MG63 (cell line): ENCODE data around the gene HDHD5. TPM values are rescaled to one million over a fixed set of nuclear protein-coding genes. Genes with fewer than 3 reads are reported as not detected.

Experiments
- DNase-seq: peaks from one replicate; pipeline ENCODE4 v3.0.0-alpha.2; 2020
- H3K27me3 ChIP-seq: fragments of 250-450 bp; sonication (Bioruptor Pico); 2 replicates; pipeline ENCODE4 v1.5.1; 2020; ENCODE audit warnings: mild to moderate bottlenecking, moderate library complexity
- H3K36me3 ChIP-seq: fragments of 250-450 bp; sonication (Bioruptor Pico); 2 replicates; pipeline ENCODE4 v1.5.1; 2020; ENCODE audit warnings: mild to moderate bottlenecking, moderate library complexity
- H3K4me3 ChIP-seq: fragments of 250-450 bp; sonication (Bioruptor Pico); 2 replicates; pipeline ENCODE4 v1.5.1; 2020; ENCODE audit warnings: mild to moderate bottlenecking, moderate library complexity
- H3K9me3 ChIP-seq: fragments of 250-450 bp; sonication (Bioruptor Pico); 2 replicates; pipeline ENCODE4 v1.5.1; 2020; ENCODE audit warnings: mild to moderate bottlenecking, moderate library complexity
- total RNA-seq: library from RNA; depleted of rRNA; stranded (reverse); fragments of >200 nt; shearing (Covaris generic); gene quantifications from 2 replicates; pipeline ENCODE4 v1.2.3, GENCODE V29; 2014; ENCODE audit warnings: low replicate concordance

Gene HDHD5
- total RNA-seq, 1 experiment from 2014 or later = 148 TPM

DNA sequence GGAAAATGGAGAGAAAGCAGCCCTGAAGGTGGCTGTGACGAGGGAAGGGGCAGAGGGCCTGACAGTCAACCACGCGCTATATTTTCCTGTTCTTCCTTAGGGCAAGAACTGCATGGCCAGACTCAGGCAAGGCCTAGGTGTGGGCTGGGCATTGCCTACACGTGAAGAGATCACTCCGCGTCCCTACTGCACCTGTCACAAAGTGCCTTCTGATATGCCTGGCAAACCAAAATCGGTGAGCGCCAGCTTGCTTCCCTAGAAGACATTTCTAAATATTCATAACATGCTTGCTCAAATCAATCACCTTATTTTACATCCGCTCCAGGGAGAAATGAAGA is 44.2 kb downstream of the HDHD5 start:
- Histone ChIP-seq H3K27me3 (no peaks in the 10 kb centered on the region), H3K4me3 (no peak overlapping the region)

DNA sequence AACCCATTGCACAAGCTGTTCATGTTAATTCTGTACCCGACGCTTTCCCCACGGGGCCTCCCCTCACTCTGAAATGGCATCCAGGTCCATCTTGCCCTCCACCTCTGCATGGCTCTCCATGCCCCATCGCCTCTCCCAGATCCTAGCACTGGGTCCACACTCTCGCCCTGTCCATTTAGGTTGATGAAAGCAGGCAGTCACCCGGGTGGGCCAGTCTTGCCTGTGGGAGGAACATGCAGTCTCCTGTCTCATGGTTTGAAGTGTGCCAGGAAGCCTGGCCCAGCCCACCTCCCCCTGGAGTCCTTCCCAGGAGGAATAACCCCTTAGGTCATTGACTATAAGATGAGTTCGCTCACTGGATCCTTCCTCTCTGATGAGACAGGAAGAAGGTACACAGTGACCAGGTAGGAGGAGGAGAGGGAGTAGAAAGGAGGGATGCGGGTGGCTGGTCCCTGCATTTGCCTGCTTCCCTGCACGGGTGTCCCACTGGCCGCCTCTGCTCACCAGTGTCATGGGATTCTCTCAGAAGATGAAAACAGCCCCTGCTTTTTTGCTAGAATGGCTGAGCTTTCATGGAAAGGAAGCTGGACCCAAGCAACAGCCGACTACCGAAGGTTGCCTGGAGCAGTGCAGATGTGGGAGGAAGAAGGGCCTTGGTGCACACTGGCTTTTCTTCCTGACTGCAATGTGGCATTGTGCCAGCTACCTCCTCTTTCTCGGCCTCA is 44.7 kb downstream of the HDHD5 start:
- DNase-seq = no peak
- H3K4me3 ChIP-seq = no peak overlapping the region
- H3K27me3 ChIP-seq = no peaks in the 10 kb centered on the region
- H3K36me3 ChIP-seq = no peaks in the 10 kb centered on the region; the same call in 1 of the 2 replicates
- H3K9me3 ChIP-seq = no peaks in the 10 kb centered on the region

More for the DNA sequence above, 44.2 kb downstream of the HDHD5 start:
- no peaks in the 10 kb centered on the region for H3K9me3 ChIP-seq
- no peaks in the 10 kb centered on the region for H3K36me3 ChIP-seq
- DNase-seq = no peak

DNA sequence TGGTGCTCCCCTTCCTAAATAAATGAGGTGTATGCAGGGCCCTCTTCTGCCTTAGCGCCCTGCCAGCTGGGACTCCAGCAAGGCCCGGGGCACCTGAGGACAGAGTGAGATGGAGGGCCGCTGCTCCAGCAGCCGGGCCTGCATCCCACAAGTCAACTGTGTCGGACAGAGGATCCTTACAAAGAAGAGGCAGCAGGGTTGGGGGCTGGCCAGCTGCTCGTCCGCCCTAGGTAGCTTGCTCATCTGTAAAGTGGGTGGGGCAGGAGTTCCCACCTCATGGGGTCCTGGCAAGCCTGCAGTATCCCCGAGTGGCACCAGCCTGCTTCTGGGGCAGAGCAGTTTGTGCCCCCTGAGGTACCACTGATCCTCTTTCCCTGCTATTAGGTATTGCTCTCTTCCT is 45.5 kb downstream of the HDHD5 start:
- Histone ChIP-seq H3K9me3 (no peaks in the 10 kb centered on the region), H3K4me3 (no peak overlapping the region), H3K36me3 (peaks cover 1% of the 10 kb centered on the region; the same call in 1 of the 2 replicates), H3K27me3 (no peaks in the 10 kb centered on the region)
- no peak for DNase-seq

DNA sequence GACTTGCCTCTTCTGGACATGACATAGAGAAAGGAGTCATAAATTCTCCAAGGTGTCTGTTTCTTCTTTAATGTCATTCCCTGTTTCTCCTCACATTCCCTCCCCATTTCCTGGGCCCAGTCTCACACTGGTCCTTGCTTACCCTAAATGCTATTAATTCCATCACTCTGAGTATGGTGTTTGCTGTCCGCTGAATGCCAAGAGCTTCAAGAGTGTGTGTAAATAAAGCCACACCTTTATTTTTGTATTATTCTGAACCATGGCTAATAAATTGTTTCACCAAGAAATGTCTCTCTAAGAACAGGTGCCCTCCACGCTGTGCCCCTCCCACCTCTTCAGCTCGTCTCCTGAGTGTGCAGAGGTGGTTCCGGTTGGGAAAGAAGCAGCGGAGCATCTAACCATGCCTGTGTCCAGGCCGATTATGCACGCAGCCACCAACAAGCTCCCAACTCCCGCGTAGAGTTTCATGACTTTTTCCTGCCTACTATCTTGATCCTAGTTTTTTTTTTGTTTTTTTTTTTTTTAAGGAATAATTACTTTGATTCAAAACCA is 46.5 kb downstream of the HDHD5 start:
- Histone ChIP-seq H3K9me3 (no peaks in the 10 kb centered on the region), H3K4me3 (no peak overlapping the region), H3K27me3 (no peaks in the 10 kb centered on the region), H3K36me3 (peaks cover 2% of the 10 kb centered on the region; the same call in 1 of the 2 replicates)
- no peak for DNase-seq

DNA sequence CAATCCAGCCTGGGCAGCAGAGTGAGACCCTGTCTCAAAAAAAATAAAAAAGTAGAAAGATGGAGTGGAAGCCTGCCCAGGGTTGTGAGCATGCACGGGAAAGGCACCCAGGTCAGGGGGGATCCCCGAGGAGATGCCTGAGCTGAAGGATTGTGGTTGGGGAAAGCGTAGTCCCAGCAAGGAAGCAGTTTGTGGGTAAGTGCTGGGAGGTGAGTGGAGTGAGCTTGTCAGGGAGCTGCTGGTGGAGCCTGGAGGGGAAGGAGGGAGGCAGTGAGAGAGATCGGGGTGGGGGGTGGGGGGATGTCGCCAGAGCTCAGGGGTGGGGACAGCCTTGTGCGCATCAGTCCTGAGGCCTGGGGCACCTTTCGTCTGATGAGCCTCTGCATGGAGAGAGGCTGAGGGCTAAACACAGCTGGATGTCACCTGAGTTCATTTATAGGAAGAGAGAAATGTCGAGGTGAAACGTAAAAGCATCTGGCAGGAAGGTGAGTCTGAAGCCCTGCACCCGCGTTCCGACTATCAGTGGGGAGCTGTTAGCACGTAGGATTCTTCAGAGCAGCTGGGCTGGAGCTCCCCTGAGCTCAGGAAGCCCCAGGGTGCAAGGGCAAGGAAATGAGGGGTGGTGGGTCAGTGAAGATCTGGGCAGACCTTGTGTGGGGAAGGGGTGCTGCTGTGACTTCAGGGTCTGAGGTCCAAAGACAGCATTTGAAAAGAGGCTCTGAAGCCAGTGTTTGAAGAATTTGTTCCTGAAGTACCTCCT is 48.1 kb downstream of the HDHD5 start:
- peaks cover 2% of the 10 kb centered on the region for H3K36me3 ChIP-seq
- no peaks in the 10 kb centered on the region for H3K9me3 ChIP-seq
- no peak for DNase-seq
- H3K4me3 ChIP-seq = no peak overlapping the region
- H3K27me3 ChIP-seq = no peaks in the 10 kb centered on the region

DNA sequence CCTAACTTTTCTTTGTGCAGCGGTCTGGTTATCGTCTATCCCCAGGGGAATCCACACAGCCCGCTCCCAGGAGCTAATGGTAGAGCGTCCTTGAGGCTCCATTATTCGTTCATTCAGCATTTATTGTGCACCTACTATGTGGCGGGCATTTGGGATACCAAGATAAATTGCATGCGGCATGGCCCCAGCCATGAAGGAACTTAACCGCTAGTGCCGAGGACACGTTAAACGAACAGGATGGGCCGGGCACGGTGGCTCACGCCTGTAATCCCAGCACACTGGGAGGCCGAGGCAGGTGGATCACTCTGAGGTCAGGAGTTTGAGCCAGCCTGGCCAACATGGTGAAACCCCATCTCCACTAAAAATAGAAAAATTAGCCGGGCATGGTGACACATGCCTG is 49.1 kb downstream of the HDHD5 start:
- H3K4me3 ChIP-seq = no peak overlapping the region
- peaks cover 2% of the 10 kb centered on the region for H3K36me3 ChIP-seq
- no peaks in the 10 kb centered on the region for H3K27me3 ChIP-seq
- no peak for DNase-seq
- H3K9me3 ChIP-seq = no peaks in the 10 kb centered on the region

DNA sequence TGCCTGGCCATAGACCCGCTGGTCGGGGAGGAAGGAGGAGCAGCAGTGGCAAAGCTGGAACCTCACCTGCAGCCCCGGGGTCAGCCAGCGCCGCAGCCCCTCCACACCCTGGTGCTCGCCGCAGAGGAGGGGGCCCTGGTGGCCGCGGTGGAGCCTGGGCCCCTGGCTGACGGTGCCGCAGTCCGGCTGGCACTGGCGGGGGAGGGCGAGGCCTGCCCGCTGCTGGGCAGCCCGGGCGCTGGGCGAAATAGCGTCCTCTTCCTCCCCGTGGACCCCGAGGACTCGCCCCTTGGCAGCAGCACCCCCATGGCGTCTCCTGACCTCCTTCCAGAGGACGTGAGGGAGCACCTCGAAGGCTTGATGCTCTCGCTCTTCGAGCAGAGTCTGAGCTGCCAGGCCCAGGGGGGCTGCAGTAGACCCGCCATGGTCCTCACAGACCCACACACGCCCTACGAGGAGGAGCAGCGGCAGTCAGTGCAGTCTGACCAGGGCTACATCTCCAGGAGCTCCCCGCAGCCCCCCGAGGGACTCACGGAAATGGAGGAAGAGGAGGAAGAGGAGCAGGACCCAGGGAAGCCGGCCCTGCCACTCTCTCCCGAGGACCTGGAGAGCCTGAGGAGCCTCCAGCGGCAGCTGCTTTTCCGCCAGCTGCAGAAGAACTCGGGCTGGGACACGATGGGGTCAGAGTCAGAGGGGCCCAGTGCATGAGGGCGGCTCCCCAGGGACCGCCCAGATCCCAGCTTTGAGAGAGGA is 49.8 kb downstream of the HDHD5 start:
- no peak overlapping the region for H3K4me3 ChIP-seq
- DNase-seq = no peak
- H3K27me3 ChIP-seq = no peaks in the 10 kb centered on the region
- H3K36me3 ChIP-seq = peaks cover 2% of the 10 kb centered on the region
- no peaks in the 10 kb centered on the region for H3K9me3 ChIP-seq

DNA sequence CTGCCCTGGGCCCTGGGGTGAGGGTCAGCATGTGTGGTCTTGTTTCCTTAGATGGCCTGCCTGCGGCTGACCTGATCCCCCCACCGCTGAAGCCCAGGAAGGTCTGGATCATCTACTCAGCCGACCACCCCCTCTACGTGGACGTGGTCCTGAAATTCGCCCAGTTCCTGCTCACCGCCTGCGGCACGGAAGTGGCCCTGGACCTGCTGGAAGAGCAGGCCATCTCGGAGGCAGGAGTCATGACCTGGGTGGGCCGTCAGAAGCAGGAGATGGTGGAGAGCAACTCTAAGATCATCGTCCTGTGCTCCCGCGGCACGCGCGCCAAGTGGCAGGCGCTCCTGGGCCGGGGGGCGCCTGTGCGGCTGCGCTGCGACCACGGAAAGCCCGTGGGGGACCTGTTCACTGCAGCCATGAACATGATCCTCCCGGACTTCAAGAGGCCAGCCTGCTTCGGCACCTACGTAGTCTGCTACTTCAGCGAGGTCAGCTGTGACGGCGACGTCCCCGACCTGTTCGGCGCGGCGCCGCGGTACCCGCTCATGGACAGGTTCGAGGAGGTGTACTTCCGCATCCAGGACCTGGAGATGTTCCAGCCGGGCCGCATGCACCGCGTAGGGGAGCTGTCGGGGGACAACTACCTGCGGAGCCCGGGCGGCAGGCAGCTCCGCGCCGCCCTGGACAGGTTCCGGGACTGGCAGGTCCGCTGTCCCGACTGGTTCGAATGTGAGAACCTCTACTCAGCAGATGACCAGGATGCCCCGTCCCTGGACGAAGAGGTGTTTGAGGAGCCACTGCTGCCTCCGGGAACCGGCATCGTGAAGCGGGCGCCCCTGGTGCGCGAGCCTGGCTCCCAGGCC is 50.6 kb downstream of the HDHD5 start:
- no peak for DNase-seq
- no peaks in the 10 kb centered on the region for H3K27me3 ChIP-seq
- H3K4me3 ChIP-seq = no peak overlapping the region
- no peaks in the 10 kb centered on the region for H3K9me3 ChIP-seq
- H3K36me3 ChIP-seq = peaks cover 2% of the 10 kb centered on the region

DNA sequence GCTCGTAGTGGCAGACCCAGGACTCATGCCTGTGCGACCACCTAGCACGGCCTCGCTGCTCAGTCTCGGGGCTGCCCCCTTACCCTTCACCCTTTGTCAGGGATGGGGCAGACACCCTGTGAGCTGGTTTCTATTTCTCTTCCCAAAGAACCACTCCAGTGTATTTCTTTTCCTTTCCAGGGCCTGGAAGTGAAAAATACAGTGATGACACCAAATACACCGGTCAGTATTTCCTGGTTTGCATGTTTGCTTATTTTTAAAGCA is 51.6 kb downstream of the HDHD5 start:
- DNase-seq = no peak
- Histone ChIP-seq H3K36me3 (peaks cover 2% of the 10 kb centered on the region), H3K4me3 (no peak overlapping the region)

DNA sequence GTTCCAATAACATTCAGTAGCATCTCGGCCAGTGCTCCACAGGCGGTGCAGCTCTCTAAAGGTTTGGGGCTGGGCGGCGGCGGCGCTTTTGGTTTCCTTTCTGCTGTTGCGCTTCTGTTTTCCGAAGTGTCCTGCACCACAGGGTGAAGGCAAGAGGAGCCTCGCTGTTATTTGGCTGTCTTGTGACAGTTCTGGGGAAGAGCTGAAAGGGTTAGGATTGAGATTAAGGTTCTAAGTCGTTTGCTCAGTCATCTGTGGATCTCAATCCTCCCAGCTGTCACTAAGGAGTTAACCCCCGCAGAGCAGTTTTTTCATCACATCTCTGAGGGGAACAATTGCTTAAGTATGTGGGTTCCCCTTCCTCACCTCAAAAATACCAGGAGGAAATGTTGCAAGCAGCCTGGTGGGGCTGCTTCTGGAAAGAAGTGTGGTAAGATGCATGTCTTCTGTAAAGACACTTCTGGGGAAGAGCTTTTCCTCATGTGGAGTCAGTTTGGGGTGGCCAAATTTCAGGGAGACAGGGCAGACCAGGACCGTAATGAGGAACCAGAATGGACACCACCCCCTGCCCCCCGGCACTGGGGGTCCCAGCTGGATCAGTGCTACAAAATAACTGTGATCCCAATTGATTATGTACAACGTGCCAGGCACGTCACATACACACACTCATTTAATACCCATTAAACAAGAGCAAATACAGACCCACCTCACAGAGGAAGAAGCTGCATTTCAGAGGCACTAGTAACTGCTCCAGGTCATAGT is 52.1 kb downstream of the HDHD5 start:
- DNase-seq = no peak
- H3K9me3 ChIP-seq = no peaks in the 10 kb centered on the region
- H3K4me3 ChIP-seq = no peak overlapping the region
- no peaks in the 10 kb centered on the region for H3K27me3 ChIP-seq
- peaks cover 2% of the 10 kb centered on the region for H3K36me3 ChIP-seq

More for the DNA sequence above, 51.6 kb downstream of the HDHD5 start:
- H3K9me3 ChIP-seq = no peaks in the 10 kb centered on the region
- H3K27me3 ChIP-seq = no peaks in the 10 kb centered on the region

DNA sequence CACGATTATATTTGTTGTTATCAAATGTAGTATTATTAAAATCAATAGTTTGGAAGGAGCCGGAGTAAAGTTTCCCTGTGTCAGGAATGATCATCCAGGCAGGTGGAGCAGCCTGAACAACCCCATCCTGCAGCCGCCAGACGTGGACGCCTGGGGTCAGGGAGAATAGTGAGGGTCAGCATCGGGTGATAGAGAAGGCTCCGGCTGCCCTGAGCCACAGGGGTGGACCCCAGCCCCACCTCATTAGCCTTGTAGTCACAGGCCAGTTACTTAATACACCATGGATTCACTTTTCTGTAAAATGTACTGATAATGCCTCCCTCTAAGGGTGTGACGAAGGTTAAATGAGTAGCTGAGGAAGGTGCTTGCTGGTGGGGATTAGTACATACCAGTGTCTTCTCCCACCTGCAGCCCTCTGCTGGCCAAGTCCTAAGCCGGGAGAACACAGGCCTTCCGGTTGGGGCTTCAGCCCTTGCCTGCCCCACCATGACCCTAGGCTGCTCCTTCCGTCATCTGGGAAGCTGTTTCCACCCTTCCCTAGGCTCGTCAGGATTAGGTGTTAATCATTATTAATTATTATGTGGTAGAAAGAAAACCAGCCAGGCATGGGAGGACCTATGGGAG is 52.8 kb downstream of the HDHD5 start:
- no peaks in the 10 kb centered on the region for H3K27me3 ChIP-seq
- no peaks in the 10 kb centered on the region for H3K9me3 ChIP-seq
- no peak for DNase-seq
- H3K4me3 ChIP-seq = no peak overlapping the region
- H3K36me3 ChIP-seq = peaks cover 2% of the 10 kb centered on the region

DNA sequence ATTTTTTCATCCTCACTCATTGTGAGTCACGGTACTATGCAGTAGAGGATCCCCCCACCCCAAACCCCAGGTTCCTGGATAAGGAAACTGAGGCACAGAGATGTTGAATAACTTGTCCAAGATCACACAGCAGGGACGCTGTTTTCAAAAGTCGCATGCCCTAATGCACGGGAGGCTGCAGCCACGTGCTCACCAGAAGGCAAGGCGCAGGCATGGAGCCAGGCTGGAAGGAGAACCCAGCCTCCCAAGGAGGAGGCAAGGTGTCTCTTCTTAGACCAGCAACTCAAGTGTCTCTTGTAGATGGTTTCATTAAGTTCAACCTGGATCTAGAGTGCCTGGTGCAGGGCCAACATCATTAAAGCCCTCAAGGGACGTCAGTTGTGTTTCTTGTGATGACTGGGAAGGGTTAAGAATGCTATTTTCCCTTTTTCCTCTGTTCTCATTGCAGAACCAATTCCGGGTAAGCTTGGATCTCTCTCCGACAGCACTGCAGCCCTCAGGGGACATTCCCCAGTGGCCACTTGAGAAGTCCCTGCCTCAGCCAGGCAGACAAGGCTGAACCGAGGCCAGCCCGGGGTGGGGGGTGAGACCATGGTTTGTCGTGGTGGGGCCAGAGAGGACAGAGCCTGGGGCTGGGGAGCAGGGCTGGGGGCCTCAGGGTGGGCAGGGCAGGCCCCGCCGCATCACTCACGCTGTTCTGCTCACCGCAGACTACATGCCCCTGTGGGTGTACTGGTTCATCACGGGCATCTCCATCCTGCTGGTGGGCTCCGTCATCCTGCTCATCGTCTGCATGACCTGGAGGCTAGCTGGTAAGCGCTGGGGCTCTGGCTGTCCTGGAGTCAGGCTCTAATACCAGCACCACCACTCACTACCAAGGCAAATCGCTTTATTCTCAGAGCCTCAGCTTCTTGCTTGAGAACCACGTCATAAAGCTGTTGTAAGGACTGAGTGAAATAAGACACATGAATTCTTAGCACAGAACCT is 53.6 kb downstream of the HDHD5 start:
- no peak for DNase-seq
- H3K36me3 ChIP-seq = peaks cover 2% of the 10 kb centered on the region
- H3K27me3 ChIP-seq = no peaks in the 10 kb centered on the region
- no peaks in the 10 kb centered on the region for H3K9me3 ChIP-seq
- no peak overlapping the region for H3K4me3 ChIP-seq

DNA sequence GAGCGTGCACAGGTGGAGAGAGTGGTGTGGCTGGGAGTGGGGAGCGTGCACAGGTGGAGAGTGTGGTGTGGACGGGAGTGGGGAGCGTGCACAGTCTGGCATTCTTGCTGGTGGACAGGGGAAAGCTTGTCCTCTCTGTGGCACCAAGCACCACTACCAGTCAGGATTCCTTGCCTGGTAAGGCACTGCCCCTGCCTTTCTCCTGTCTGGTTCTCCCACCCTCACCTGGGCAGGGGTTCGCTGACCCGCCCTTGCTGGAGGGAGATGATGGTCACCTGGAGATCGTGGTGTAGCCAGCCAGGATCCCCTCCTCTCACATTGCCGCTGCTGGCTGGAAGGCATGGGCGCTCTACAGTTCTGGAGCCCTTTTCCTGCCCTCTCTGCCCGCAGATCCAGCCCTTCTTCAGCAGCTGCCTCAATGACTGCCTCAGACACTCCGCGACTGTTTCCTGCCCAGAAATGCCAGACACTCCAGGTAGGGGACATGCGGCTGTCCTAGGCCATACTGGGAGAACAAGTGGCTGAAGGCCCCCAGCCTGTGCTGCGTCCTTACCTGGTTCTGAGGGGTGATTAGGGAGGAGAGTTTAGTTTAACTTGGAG is 54.6 kb downstream of the HDHD5 start:
- H3K36me3 ChIP-seq = peaks cover 2% of the 10 kb centered on the region
- no peaks in the 10 kb centered on the region for H3K9me3 ChIP-seq
- H3K4me3 ChIP-seq = no peak overlapping the region
- H3K27me3 ChIP-seq = no peaks in the 10 kb centered on the region
- no peak for DNase-seq

DNA sequence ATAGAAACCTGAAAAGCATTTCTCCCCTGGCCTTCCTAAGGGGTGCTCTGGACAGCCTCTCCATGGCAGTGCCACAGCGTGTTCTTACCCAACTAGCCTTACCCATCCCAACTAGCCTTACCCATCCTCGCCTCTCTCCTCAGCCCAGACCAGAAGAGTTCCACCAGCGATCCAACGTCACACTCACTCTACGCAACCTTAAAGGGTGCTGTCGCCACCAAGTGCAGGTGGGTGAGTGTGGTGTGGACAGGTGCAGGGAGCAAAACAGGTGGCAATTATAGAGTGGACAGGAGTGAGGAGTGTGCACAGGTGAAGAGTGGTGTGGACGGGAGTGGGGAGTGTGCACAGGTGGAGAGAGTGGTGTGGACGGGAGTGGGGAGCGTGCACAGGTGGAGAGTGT is 55.7 kb downstream of the HDHD5 start:
- Histone ChIP-seq H3K4me3 (no peak overlapping the region), H3K9me3 (no peaks in the 10 kb centered on the region), H3K36me3 (peaks cover 3% of the 10 kb centered on the region; the same call in 1 of the 2 replicates), H3K27me3 (no peaks in the 10 kb centered on the region)
- no peak for DNase-seq
